NCI-H187 (cell line): ENCODE results near the gene SLC22A12.
"Not testable (repeated sequence)": the region's sequence is repeated elsewhere in the genome, so short reads cannot be mapped to it uniquely, and the experiment has no call there.

Experiments used
- DNase-seq, 2 experiments: peaks; one replicate each; lab custom pipeline; 2025; lab: John Stamatoyannopoulos, UW

Gene SLC22A12

GRCh38 chr11:64588701-64589100 is 2.3 kb upstream of the SLC22A12 start:
- no peak for DNase-seq

DNA sequence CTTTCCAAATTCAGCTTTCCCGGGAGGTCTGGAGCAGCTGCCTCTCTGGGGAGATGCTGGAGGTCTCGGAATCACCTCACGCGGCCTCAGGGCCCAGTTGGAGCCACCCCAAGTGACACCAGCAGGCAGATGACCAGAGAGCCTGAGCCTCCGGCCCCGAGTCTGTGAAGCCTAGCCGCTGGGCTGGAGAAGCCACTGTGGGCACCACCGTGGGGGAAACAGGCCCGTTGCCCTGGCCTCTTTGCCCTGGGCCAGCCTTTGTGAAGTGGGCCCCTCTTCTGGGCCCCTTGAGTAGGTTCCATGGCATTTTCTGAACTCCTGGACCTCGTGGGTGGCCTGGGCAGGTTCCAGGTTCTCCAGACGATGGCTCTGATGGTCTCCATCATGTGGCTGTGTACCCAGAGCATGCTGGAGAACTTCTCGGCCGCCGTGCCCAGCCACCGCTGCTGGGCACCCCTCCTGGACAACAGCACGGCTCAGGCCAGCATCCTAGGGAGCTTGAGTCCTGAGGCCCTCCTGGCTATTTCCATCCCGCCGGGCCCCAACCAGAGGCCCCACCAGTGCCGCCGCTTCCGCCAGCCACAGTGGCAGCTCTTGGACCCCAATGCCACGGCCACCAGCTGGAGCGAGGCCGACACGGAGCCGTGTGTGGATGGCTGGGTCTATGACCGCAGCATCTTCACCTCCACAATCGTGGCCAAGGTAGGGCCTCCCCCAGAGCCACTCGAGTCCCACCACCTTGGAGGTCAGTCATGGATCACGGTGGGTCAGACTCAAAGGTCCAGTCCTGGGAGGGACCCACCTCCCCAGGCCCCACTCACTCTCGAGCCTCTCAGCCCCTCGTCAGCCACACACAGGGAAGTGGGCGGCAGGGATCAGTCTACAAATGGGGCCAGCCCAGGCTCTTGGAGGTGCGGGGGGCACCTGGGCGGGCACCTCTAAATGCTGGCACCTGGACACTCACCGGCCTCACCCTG is 525 bp downstream of the SLC22A12 start:
- no peak for DNase-seq

- no peak for DNase-seq
Measured at GRCh38 chr11:64592234-64592615, 1.2 kb downstream of the SLC22A12 start.

GRCh38 chr11:64592656-64593055 is 1.6 kb downstream of the SLC22A12 start:
- DNase-seq: no peak

DNA sequence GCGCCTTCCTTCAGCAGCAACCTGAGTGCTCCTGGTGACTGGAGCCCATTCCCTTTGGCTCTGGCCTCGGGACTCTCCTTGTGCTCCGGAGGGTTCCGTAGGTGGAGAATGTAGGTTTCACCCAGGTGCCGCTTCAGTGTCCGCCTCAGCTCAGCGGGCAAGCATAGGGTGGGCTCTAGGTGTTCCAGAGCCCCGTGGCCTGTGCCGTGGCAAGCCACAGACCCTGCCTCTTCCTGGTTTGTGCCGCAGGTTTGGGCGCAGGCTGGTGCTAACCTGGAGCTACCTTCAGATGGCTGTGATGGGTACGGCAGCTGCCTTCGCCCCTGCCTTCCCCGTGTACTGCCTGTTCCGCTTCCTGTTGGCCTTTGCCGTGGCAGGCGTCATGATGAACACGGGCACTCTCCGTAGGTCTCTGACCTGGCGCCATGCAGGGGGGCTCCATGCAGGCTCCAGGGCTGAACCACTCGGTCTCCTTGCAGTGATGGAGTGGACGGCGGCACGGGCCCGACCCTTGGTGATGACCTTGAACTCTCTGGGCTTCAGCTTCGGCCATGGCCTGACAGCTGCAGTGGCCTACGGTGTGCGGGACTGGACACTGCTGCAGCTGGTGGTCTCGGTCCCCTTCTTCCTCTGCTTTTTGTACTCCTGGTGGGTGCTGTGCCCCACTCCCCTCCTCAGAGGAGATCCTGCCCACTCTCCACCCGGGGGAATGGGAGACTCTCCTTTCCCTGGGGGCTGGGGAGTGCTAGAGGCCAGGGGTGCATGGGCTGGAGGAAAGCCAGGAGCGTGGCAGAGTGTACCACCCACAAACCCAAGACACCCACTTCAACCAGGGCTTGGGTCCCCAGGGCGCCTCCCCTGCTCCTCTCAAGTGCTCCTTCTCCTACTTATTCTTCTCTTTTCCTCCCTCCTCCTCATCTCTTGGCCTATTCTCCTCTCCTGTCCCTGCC is 2.4 kb downstream of the SLC22A12 start:
- DNase-seq: no peak

DNA sequence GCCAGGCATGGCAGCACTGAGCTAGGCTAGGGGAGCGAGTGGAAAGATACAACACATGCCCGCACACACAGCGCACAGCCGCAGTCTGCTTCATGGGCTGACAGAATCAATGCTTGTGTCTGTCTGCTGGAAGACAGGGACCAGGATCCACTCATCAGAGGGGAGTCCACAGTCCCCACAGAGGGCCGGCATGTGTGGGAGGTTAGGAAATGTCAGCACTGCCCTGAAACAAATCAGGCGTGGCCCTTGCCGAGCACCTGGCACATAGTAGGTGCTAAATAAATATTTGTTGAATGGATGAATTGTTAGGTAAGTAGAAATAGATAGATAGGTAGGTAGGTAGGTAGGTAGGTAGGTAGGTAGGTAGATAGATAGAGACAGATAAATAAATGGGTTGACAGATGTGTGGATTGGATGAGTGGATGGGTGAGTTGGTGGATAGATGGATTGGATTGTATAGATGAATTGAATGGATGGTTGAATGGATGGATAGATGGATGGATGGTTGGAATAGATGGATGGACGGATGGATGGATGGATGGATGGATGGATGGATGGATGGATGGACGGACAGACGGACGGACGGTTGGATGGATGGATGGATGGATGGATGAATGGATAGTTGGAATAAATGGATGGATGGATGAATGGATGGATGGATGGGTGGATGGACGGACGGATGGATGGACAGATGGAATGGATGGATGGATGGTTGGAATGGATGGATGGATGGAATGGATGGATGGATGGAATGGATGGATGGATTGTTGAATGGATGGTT is 3.3 kb downstream of the SLC22A12 start:
- DNase-seq: no peak

DNA sequence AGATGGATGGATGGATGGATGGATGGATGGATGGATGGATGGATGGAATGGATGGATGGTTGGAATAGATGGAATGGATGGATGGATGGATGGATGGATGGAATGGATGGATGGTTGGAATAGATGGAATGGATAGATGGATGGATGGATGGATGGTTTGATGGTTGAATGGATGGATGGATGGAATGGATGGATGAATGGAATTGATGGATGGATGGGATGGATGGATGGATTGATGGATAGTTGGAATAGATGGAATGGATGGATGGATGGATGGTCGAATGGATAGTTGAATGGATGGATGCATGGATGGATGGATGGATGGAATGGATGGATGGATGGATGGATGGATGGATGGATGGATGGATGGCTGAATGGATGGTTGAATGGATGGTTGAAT is 4.9 kb downstream of the SLC22A12 start:
- not testable (repeated sequence) for DNase-seq

DNA sequence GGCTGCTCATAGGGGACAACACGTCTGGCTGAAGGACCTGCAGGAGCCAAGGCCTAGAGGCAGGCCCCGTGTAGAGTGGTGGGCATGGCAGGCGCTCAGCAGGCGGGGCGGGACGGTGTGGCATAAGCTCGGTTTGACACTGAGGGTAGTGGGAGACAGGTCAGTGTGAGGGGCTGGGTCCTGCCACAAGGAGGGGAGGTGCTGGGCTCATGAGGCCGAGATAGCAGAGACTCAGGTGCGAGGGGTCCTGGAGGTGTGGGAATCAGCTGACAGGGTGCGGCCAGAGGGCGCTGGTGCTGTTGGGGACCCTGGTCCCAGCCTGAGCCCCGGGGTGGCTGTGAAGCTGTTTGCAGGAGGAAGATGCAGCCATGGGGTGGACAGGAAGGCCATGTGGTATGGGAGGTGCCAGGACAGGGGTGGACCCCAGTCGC is 6.7 kb downstream of the SLC22A12 start:
- no peak for DNase-seq

DNA sequence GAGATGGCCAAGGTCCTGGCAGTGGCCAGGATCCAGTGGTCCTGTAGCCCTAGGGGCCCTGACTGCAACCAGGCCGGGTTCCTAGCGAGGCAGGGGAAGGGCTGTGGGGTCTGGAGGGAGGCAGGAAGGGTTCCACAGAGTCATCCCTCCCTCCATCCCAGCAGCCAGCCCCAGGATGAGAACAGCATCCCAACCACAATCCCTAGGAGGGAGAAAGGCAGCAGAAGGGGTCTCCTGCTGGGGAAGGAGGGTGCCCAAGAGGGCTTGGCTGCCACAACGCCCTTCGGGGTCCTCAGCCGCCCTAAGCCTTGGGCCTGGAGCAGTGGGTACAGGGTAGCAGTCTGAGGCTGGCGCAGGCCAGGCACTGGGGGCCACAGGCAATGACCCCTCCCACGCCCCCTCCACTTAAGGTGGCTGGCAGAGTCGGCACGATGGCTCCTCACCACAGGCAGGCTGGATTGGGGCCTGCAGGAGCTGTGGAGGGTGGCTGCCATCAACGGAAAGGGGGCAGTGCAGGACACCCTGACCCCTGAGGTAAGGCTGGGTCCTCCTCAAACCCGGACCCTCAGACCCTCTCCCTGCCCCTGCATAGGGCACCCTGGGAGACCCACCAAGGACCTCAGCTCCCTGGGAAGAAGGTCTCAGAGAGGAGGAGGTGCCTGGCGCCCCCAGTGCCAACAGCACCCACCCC is 7.2 kb downstream of the SLC22A12 start:
- no peak for DNase-seq

DNA sequence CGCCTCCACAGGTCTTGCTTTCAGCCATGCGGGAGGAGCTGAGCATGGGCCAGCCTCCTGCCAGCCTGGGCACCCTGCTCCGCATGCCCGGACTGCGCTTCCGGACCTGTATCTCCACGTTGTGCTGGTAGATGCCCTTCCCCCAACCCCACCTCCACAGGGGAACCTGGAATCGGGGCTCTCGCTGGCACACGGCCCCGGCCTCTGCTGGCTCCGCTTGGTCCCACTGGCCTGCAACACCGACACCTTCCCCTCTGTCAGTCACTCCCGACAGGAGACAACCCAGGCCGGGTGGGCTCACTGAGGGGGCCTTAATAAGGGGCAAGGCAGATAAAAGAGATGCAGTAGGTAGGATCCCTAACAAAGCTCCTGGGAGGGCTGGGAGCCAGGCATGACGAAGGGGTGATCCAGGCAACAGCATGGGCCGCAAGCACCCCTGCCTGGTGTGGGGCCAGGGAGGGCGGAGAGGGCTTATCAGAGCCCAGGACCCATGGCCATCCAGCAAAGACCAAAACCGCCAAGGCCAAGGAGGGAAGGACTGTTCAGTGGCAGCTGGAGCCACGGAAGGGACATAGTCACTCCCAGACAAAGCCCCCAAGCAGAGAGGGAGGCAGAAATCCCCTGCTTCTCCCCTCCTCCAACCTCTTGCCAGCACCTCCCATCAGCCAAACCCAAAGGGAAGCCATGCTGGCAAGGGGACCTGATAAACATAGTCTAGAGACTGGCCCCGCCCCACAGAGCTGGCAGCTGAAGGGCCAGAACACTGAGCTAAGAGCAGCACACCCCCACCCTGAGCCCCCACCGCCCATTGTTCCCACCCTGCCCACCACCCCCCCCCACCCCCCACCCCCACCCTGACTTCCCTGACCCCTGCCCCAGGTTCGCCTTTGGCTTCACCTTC is 8.0 kb downstream of the SLC22A12 start:
- DNase-seq: no peak

GRCh38 chr11:64599698-64600211 is 8.7 kb downstream of the SLC22A12 start:
- DNase-seq: no peak

GRCh38 chr11:64600281-64600992 is 9.4 kb downstream of the SLC22A12 start:
- DNase-seq: no peak

DNA sequence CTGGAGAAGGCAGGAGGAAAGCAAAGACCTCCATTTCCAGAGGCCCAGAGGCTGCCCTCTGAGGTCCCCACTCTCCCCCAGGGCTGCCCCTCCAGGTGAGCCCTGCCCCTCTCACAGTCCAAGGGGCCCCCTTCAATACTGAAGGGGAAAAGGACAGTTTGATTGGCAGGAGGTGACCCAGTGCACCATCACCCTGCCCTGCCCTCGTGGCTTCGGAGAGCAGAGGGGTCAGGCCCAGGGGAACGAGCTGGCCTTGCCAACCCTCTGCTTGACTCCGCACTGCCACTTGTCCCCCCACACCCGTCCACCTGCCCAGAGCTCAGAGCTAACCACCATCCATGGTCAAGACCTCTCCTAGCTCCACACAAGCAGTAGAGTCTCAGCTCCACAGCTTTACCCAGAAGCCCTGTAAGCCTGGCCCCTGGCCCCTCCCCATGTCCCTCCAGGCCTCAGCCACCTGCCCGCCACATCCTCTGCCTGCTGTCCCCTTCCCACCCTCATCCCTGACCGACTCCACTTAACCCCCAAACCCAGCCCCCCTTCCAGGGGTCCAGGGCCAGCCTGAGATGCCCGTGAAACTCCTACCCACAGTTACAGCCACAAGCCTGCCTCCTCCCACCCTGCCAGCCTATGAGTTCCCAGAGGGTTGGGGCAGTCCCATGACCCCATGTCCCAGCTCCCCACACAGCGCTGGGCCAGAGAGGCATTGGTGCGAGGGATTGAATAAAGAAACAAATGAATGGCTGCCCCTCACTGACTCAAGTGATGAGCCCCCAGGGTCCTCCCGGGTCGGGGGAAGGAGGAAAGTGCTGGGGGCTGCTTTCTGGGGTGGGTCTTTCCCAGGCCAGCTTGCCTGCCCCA is 10.8 kb downstream of the SLC22A12 start:
- DNase-seq: no peak

DNA sequence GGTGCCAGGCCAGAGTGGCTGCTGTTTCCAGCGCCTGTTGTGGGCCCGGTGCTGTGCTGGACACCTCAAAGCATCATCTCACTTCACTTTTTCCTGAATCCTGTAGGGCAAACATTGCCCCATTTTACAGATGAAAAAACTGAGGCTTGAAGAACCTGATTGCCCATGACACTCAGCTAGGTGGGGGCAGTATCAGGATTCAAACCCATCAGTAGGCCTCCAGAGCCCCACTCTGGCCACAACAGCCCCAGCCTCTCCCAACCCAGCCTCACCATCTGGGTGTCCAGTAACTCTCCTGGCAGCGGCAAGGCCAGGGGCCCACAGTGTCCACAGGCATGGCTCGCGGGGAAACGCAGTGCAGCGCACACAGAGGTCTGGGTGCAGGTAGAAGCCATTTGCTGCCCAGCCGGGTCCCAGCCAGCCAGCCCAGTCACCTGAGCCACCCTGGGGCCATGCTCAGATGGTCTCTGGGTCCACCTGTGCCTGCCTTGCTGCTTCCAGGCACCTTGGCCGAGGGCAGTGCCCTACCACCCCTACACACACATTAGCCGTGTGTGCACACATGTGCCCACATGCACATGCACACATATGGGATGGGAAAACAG is 11.5 kb downstream of the SLC22A12 start:
- no peak for DNase-seq

GRCh38 chr11:64603411-64604110 is 12.5 kb downstream of the SLC22A12 start:
- DNase-seq: no peak

DNA sequence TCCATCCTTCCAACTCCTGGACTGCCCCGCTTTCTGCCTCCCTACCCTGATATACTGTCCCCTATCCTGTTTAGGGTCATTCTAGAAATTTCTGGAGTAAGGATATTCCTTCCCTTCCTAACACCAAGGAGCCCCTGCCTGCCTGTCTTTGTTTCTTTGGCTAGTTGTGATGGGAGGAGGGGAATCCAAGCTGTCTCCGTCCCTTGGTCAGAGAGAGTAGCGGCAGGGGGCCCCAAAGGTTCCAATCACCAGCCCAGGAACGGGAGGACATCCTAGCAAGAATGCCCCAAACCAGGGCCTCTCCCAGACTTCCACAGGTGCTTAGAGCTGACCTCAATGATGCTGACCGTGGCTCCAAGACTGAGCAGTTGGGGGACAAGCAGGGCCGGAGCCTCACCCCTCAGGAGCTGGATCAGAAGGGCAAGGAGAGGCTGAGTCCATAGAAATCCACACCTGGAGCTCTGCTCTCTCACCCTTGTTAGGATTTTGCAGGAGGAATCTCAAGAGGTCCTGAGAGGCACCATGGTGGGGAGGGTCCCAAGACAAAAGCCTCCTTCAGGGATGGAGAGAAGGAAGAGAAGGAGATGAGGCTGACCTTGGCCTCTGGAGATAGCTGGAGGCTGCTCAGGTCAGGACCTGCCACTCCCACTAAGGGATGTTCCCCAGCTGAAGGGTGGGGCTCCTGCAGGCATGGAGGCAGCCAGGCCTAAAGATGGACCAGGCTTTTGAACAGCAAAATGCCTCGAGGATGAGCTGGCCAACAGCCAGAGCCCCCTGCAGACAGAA is 13.6 kb downstream of the SLC22A12 start:
- no peak for DNase-seq

- DNase-seq: no peak
Measured at GRCh38 chr11:64605244-64605560, 14.2 kb downstream of the SLC22A12 start.
